ENCODE results near the gene SCN3A. TPM values are rescaled to one million over a fixed set of nuclear protein-coding genes. Genes with fewer than 3 reads are reported as not detected.

The SCN3A gene
- total RNA-seq, 1 experiment from 2014 or later: not detected

- BruUV-seq (replicated peaks): no TSS peak
- CTCF ChIA-PET: no interaction called here
- ATAC-seq (no peak), DNase-seq (ENCODE audit: low read depth, low spot score) (no peak)
- POLR2A ChIA-PET: no interaction called here
- TF ChIP-seq POLR2AphosphoS5 (IDR thresholded peaks at IDR 0.05; ENCODE audit: low read depth, low read length) (no peak), TCF7L2 (IDR thresholded peaks at IDR 0.05; ENCODE audit: low read depth, low read length) (no peak)
- H3K4me3 ChIP-seq (ENCODE audit: low read depth in 2 of 2, low read length in 2 of 2): no peak overlapping the region
- H3K27ac ChIP-seq (ENCODE audit: low read length): no peak overlapping the region
- no peaks in the 10 kb centered on the region for H3K36me3 ChIP-seq (ENCODE audit: control insufficient read depth, insufficient read depth, low read length)
- in situ Hi-C loops (cut with HindIII; ENCODE audit: low pct_unique_long_range_greater_than_20kb, low sequenced_read_pairs): no loop called here
- intact Hi-C loops (cut with micrococcal nuclease; ENCODE audit: unreplicated experiment): loop anchor here (2.0 to 10.0 kb wide), 2 partner anchors 53 to 635 kb away; no protein-coding TSS in a partner anchor
- no peaks in the 10 kb centered on the region for H3K27me3 ChIP-seq (ENCODE audit: control insufficient read depth, insufficient read depth, low read length)
- H3K4me1 ChIP-seq (ENCODE audit: control insufficient read depth, insufficient read depth, low read length): no peaks in the 10 kb centered on the region
- H3K9me3 ChIP-seq (ENCODE audit: control insufficient read depth, insufficient read depth, low read depth, low read length): no peaks in the 10 kb centered on the region
Observed at GRCh38 chr2:165239856-165240515, 36.1 kb upstream of the SCN3A start.

- peak; percentile 35 for DNase-seq (ENCODE audit: low read depth, low spot score)
- CTCF ChIA-PET: interaction anchor here (0.6 kb wide), 1 partner anchor 11 kb away, joined by 4 read pairs; no protein-coding TSS in a partner anchor
Observed at GRCh38 chr2:165239230-165239629, 35.4 kb upstream of the SCN3A start, which contains the start of gene SCN2A. TSS of gene SCN2A (plus strand) at chr2:165239414. CDS start at chr2:165295824, 56,410 bp downstream.

More at GRCh38 chr2:165239230-165239629, 35.4 kb upstream of the SCN3A start, which contains the start of gene SCN2A:
- no TSS peak for BruUV-seq (replicated peaks)
- Histone ChIP-seq H3K4me3 (ENCODE audit: low read depth in 2 of 2, low read length in 2 of 2) (no peak within 1 kb of the TSS), H3K27me3 (ENCODE audit: control insufficient read depth, insufficient read depth, low read length) (no peaks in the 10 kb centered on the region), H3K4me1 (ENCODE audit: control insufficient read depth, insufficient read depth, low read length) (no peaks in the 10 kb centered on the region), H3K9me3 (ENCODE audit: control insufficient read depth, insufficient read depth, low read depth, low read length) (no peaks in the 10 kb centered on the region), H3K36me3 (ENCODE audit: control insufficient read depth, insufficient read depth, low read length) (no peaks in the 10 kb centered on the region), H3K27ac (ENCODE audit: low read length) (no peak within 1 kb of the TSS)
- intact Hi-C loops (cut with micrococcal nuclease; ENCODE audit: unreplicated experiment): loop anchor here (2.0 to 10.0 kb wide), 2 partner anchors 54 to 636 kb away; no protein-coding TSS in a partner anchor
- ATAC-seq: no peak
- TF ChIP-seq SIN3A (IDR thresholded peaks at IDR 0.05; ENCODE audit: borderline replicate concordance, insufficient read depth, low read depth, low read length) (no peak), POLR2AphosphoS5 (IDR thresholded peaks at IDR 0.05; ENCODE audit: low read depth, low read length) (no peak), CTCF (IDR thresholded peaks at IDR 0.05) (peak; percentile 72; the same call in 1 of the 2 replicates), REST (IDR thresholded peaks at IDR 0.05; ENCODE audit: insufficient read depth in 1 of 2, low read depth in 2 of 2, low read length in 1 of 2) (no peak)
- in situ Hi-C loops (cut with HindIII; ENCODE audit: low pct_unique_long_range_greater_than_20kb, low sequenced_read_pairs): no loop called here
- POLR2A ChIA-PET: no interaction called here
